CD14-positive monocyte (primary cell): ENCODE results near the gene ROBO1. TPM values are rescaled to one million over a fixed set of nuclear protein-coding genes. Genes with fewer than 3 reads are reported as not detected.

Experiments used
- DNase-seq, 3 donors: peaks; one replicate each; pipeline ENCODE4 v3.0.0-alpha.2; 2011 to 2022
- H2AFZ ChIP-seq: 2 replicates; pipeline ENCODE4 v1.6.0; 2012; ENCODE audit warnings: mild to moderate bottlenecking, low read depth, low read length, inconsistent platforms; ENCODE audit not compliant: insufficient read depth, poor library complexity, severe bottlenecking
- H3K27ac ChIP-seq, 2 donors: 1 replicate in 1 of 2; 2 replicates in 1 of 2; pipeline ENCODE4 v1.5.1; 2012 to 2013; ENCODE audit warnings: low read length in 2 of 2, control low read depth in 1 of 2, inconsistent platforms in 1 of 2, low read depth in 1 of 2, mild to moderate bottlenecking in 1 of 2
- H3K27me3 ChIP-seq, 2 donors: one replicate each; pipeline versions ENCODE4 v1.6.0 to v1.6.1; 2011 to 2013; ENCODE audit warnings: low read length in 2 of 2; ENCODE audit not compliant: control insufficient read depth in 2 of 2, insufficient read depth in 2 of 2
- H3K36me3 ChIP-seq, 2 donors: replicated peaks in 1 of 2; 1 replicate in 1 of 2; 2 replicates in 1 of 2; pipeline versions ENCODE4 v1.5.1 to v1.6.1; 2012 to 2013; ENCODE audit warnings: low read length in 2 of 2, control low read depth in 1 of 2, inconsistent platforms in 1 of 2, mild to moderate bottlenecking in 1 of 2; ENCODE audit not compliant: insufficient read depth in 2 of 2, control insufficient read depth in 1 of 2
- H3K4me1 ChIP-seq, 2 donors: 1 replicate in 1 of 2; 2 replicates in 1 of 2; pipeline versions ENCODE4 v1.5.1 to v1.6.1; 2012 to 2013; ENCODE audit warnings: low read length in 2 of 2, control low read depth in 1 of 2, inconsistent platforms in 1 of 2, mild to moderate bottlenecking in 1 of 2, moderate library complexity in 1 of 2; ENCODE audit not compliant: insufficient read depth in 2 of 2, control insufficient read depth in 1 of 2
- H3K4me2 ChIP-seq: replicated peaks from 2 replicates; pipeline ENCODE3; 2012; ENCODE audit warnings: low read length, moderate library complexity, mild to moderate bottlenecking; ENCODE audit not compliant: poor library complexity, severe bottlenecking; ENCODE audit errors: extremely low read depth
- H3K4me3 ChIP-seq, 3 experiments: fragments of 200-600 bp in 1 of 3; sonication (generic) in 1 of 3; replicated peaks in 1 of 3; 1 replicate in 2 of 3; 2 replicates in 1 of 3; pipeline ENCODE4 v1.5.1; 2011 to 2013; ENCODE audit warnings: low read length in 3 of 3, mild to moderate bottlenecking in 3 of 3, control low read depth in 2 of 3, low read depth in 2 of 3, inconsistent platforms in 1 of 3, moderate library complexity in 1 of 3
- H3K79me2 ChIP-seq: 2 replicates; pipeline ENCODE4 v1.6.0; 2012; ENCODE audit warnings: mild to moderate bottlenecking, control low read depth, inconsistent platforms, low read length, moderate library complexity; ENCODE audit not compliant: insufficient read depth
- H3K9ac ChIP-seq: 2 replicates; pipeline ENCODE4 v1.6.0; 2017; ENCODE audit warnings: low read length, mild to moderate bottlenecking; ENCODE audit not compliant: insufficient read depth, poor library complexity, severe bottlenecking
- H3K9me3 ChIP-seq, 2 donors: replicated peaks in 1 of 2; 1 replicate in 1 of 2; 2 replicates in 1 of 2; pipeline versions ENCODE4 v1.5.1 to v1.6.1; 2012 to 2013; ENCODE audit warnings: low read length in 2 of 2, control low read depth in 1 of 2; ENCODE audit not compliant: control insufficient read depth in 1 of 2, insufficient read depth in 1 of 2
- H4K20me1 ChIP-seq: 2 replicates; pipeline ENCODE4 v1.6.0; 2012; ENCODE audit warnings: mild to moderate bottlenecking, low read length, control low read depth, moderate library complexity; ENCODE audit not compliant: insufficient read depth
- H3K27ac Mint-ChIP-seq, 7 donors: one replicate each; pipeline ENCODE4 v1.8.0; 2020; ENCODE audit warnings: mild to moderate bottlenecking in 7 of 7, mixed read lengths in 7 of 7, moderate library complexity in 6 of 7, inconsistent platforms in 2 of 7
- H3K27me3 Mint-ChIP-seq, 3 donors: one replicate each; pipeline ENCODE4 v1.8.0; 2021 to 2022; ENCODE audit warnings: low read depth in 3 of 3, mild to moderate bottlenecking in 3 of 3, mixed read lengths in 3 of 3, moderate library complexity in 3 of 3, inconsistent platforms in 1 of 3
- H3K36me3 Mint-ChIP-seq, 2 donors: one replicate each; pipeline ENCODE4 v1.8.0; 2020; ENCODE audit warnings: mixed read lengths in 2 of 2, inconsistent platforms in 1 of 2, mild to moderate bottlenecking in 1 of 2
- H3K4me1 Mint-ChIP-seq: one replicate; pipeline ENCODE4 v1.8.0; 2020; ENCODE audit warnings: mild to moderate bottlenecking, mixed read lengths
- H3K4me3 Mint-ChIP-seq, 2 donors: one replicate each; pipeline ENCODE4 v1.8.0; 2020; ENCODE audit warnings: mild to moderate bottlenecking in 2 of 2, mixed read lengths in 2 of 2, moderate library complexity in 1 of 2
- H3K9me3 Mint-ChIP-seq, 7 donors: one replicate each; pipeline ENCODE4 v1.8.0; 2020 to 2022; ENCODE audit warnings: mixed read lengths in 7 of 7, mild to moderate bottlenecking in 6 of 7, moderate library complexity in 6 of 7, inconsistent platforms in 2 of 7
- WGBS: methylation state at CpG from one replicate; pipeline ENCODE4 v1.1.5; 2013; ENCODE audit warnings: missing lambda C conversion rate; ENCODE audit not compliant: insufficient coverage; 5-methylcytosine and 5-hydroxymethylcytosine counted together
- intact Hi-C, 2 donors: fragments of 100-400 bp; cut with micrococcal nuclease; formaldehyde crosslinking; loops; one replicate each; pipeline versions ENCODE4 v1.15.0 to v1.15.1; 2023
- polyA plus RNA-seq, 3 donors: library from polyadenylated mRNA; depleted of rRNA in 1 of 3; unstranded in 2 of 3; stranded (reverse) in 1 of 3; fragments of 300-500 nt in 2 of 3; fragments of >200 nt in 1 of 3; fragmentation: Illumina TruSeq in 2 of 3; gene quantifications; 1 replicate in 2 of 3; 2 replicates in 1 of 3; pipeline ENCODE4 v1.2.3, GENCODE V29; 2012 to 2021
- TF ChIP-seq, protein P1 (sequence below): fragments of 200-600 bp; IDR thresholded peaks from one replicate; pipeline ENCODE4 v1.8.0; 2022; ENCODE audit warnings: antibody characterized with exemption, mild to moderate bottlenecking

ROBO1 gene
- polyA plus RNA-seq, 3 donors: 0.09 to 0.10 TPM; not detected in 1

DNA sequence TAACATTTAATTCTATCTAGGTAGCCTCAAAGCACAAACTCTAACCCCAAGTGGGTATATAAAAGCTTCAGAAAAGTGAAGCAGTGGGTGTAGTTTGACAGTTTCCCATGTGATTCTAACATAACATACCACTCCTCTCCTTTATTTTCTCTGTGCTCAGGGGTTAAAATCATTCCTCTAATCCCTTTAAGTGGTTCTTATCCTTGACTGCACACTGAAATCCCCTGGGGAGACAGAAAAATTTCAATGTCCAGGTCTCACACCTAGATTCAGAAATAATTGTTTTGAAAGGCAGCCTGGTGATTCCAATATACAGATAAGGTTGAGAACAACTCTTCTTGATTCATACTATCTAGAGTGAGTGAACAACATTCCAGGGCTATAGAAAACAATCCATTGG lies 986.4 kb downstream of the ROBO1 start:
- Mint-ChIP-seq H3K9me3 (peaks cover 2 to 16% (median 5%) of the 10 kb centered on the region in 7 donors), H3K4me3 (no peak overlapping the region), H3K27me3 (peaks cover 0 to 2% (median 0%) of the 10 kb centered on the region in 3 donors), H3K27ac (no peak overlapping the region), H3K4me1 (no peaks in the 10 kb centered on the region), H3K36me3 (no peaks in the 10 kb centered on the region)
- Histone ChIP-seq H3K79me2 (no peaks in the 10 kb centered on the region), H3K36me3 (no peaks in the 10 kb centered on the region), H3K9me3 (peaks cover 0 to 1% of the 10 kb centered on the region in 2 donors), H3K9ac (no peak overlapping the region), H4K20me1 (no peaks in the 10 kb centered on the region), H3K4me1 (no peaks in the 10 kb centered on the region), H3K27me3 (no peaks in the 10 kb centered on the region), H2AFZ (no peak overlapping the region), H3K27ac (no peak overlapping the region), H3K4me2 (no peak overlapping the region), H3K4me3 (no peak overlapping the region)
- TF ChIP-seq, protein P1, sequence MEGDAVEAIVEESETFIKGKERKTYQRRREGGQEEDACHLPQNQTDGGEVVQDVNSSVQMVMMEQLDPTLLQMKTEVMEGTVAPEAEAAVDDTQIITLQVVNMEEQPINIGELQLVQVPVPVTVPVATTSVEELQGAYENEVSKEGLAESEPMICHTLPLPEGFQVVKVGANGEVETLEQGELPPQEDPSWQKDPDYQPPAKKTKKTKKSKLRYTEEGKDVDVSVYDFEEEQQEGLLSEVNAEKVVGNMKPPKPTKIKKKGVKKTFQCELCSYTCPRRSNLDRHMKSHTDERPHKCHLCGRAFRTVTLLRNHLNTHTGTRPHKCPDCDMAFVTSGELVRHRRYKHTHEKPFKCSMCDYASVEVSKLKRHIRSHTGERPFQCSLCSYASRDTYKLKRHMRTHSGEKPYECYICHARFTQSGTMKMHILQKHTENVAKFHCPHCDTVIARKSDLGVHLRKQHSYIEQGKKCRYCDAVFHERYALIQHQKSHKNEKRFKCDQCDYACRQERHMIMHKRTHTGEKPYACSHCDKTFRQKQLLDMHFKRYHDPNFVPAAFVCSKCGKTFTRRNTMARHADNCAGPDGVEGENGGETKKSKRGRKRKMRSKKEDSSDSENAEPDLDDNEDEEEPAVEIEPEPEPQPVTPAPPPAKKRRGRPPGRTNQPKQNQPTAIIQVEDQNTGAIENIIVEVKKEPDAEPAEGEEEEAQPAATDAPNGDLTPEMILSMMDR: no peak
- intact Hi-C loops: no loop called here
- no peak for DNase-seq

DNA sequence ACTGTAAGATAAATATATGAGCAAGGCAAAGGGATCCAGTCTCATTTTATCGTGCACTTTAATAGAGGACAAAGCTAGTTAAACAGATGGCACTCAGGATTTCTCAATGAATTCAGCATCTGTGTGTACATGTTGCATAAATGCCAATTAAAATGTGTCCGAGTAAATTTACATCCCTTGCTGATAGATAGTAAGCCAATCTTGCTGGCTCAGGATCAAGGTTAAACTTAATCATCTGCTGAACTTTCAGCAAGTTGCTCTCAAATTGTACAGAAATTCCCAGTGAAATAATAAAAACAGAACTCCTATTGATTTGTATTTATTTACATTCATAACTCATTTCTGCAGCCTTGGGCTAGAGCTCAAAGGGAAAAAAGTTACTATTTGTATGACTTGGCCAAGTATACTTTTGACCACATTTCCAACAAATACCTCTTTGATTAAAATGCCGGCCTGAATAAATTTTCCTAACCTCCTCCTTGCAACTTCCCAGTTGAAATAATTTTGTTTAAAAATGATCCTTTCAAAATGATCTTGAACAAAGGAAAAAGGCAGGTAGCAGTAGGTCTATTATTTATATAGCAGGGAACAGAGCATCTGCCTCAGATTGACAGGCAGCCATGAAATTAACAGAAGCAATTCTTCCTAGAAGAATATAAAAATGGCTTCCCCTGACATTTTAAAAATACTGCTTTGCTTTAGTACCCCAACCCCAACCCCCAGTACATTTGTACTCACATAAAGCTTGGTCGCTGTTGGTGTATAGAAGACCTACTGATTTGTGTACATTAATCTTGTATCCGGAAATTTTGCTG lies 1001.9 kb downstream of the ROBO1 start:
- TF ChIP-seq, protein P1: no peak
- WGBS: 100% methylated on average over 1 of the region's 5 CpGs
- Histone ChIP-seq H3K4me2 (no peak overlapping the region), H3K27ac (no peak overlapping the region), H3K4me1 (no peaks in the 10 kb centered on the region), H3K9me3 (peaks cover 0 to 3% of the 10 kb centered on the region in 2 donors), H3K4me3 (no peak overlapping the region), H3K9ac (no peak overlapping the region), H3K36me3 (no peaks in the 10 kb centered on the region), H3K79me2 (no peaks in the 10 kb centered on the region), H3K27me3 (no peaks in the 10 kb centered on the region), H2AFZ (no peak overlapping the region), H4K20me1 (no peaks in the 10 kb centered on the region)
- Mint-ChIP-seq H3K27ac (no peak overlapping the region), H3K27me3 (no peaks in the 10 kb centered on the region), H3K9me3 (peaks cover 0 to 7% (median 0%) of the 10 kb centered on the region in 7 donors), H3K4me1 (no peaks in the 10 kb centered on the region), H3K4me3 (no peak overlapping the region), H3K36me3 (no peaks in the 10 kb centered on the region)
- intact Hi-C loops: no loop called here
- DNase-seq: no peak
